HCT116 (cell line): ENCODE results near the gene ENTHD1. TPM values are rescaled to one million over a fixed set of nuclear protein-coding genes. Genes with fewer than 3 reads are reported as not detected.
"Not testable (repeated sequence)": the region's sequence is repeated elsewhere in the genome, so short reads cannot be mapped to it uniquely, and the experiment has no call there.

ENCODE experiments used
- ATAC-seq: fragments of 200-7000 bp; cut with Tn5 transposase; 2 replicates; pipeline ENCODE4 v1.9.1; 2020; ENCODE audit warnings: mild to moderate bottlenecking, moderate library complexity
- BruUV-seq: library from RNA; stranded (reverse); fragments of 400-500 nt; replicated peaks from 2 replicates; lab custom pipeline; 2021; lab: Mats Ljungman, UMichigan
- CTCF ChIA-PET: fragments of 300-600 bp; sonication (Branson Sonifier 250); formaldehyde crosslinking; loops from one replicate; lab custom pipeline; 2021; ENCODE audit warnings: antibody characterized with exemption; lab: Charles Lee
- POLR2A ChIA-PET: fragments of 300-600, 350-600 bp; sonication (Branson Sonifier 250); formaldehyde crosslinking; loops from one replicate; lab custom pipeline; 2021; ENCODE audit warnings: antibody characterized with exemption; lab: Charles Lee
- RAD21 ChIA-PET, 2 experiments: fragments of 300-600 bp; sonication (Branson Sonifier 250); formaldehyde crosslinking; loops; one replicate each; lab custom pipeline; 2023; ENCODE audit warnings: low total read pairs in 2 of 2; ENCODE audit not compliant: uncharacterized antibody in 2 of 2, unreplicated experiment in 2 of 2, low non-redundant PET in 1 of 2; lab: Charles Lee
- DNase-seq: peaks from one replicate; pipeline ENCODE4 v3.0.0-alpha.2; 2010; ENCODE audit warnings: low read depth, low spot score
- H2AFZ ChIP-seq: fragments of 200-600 bp; shearing (Covaris generic), sonication (generic); 2 replicates; pipeline ENCODE4 v1.6.1; 2017; ENCODE audit warnings: low read depth, mixed run types, mixed read lengths, antibody characterized with exemption, low read length; ENCODE audit not compliant: poor library complexity, severe bottlenecking
- H3K27ac ChIP-seq: 2 replicates; pipeline ENCODE4 v1.5.1; 2012; ENCODE audit warnings: low read depth, low read length
- H3K27me3 ChIP-seq: fragments of 200-600 bp; sonication (generic); 2 replicates; pipeline ENCODE4 v1.6.1; 2016; ENCODE audit warnings: mixed run types, low read length, mixed read lengths; ENCODE audit not compliant: insufficient read depth
- H3K36me3 ChIP-seq, 2 experiments: fragments of 200-500 bp in 1 of 2; fragments of 200-600 bp in 1 of 2; sonication (Bioruptor generic) in 1 of 2; sonication (generic) in 1 of 2; 2 replicates each; pipeline versions ENCODE4 v1.5.1 to v1.6.1; 2014 to 2016; ENCODE audit warnings: low read length in 2 of 2, inconsistent platforms in 1 of 2, mixed read lengths in 1 of 2, mixed run types in 1 of 2; ENCODE audit not compliant: insufficient read depth in 2 of 2, control insufficient read depth in 1 of 2
- H3K4me1 ChIP-seq, 2 experiments: fragments of 200-600 bp in 1 of 2; sonication (generic) in 1 of 2; 2 replicates each; pipeline versions ENCODE4 v1.5.1 to v1.6.1; 2012 to 2017; ENCODE audit warnings: low read length in 2 of 2, inconsistent platforms in 1 of 2, mild to moderate bottlenecking in 1 of 2, mixed read lengths in 1 of 2, mixed run types in 1 of 2, moderate library complexity in 1 of 2; ENCODE audit not compliant: insufficient read depth in 2 of 2, control insufficient read depth in 1 of 2
- H3K4me2 ChIP-seq: fragments of 200-600 bp; sonication (generic); 2 replicates; pipeline ENCODE4 v1.6.1; 2017; ENCODE audit warnings: mixed run types, low read length, mixed read lengths
- H3K4me3 ChIP-seq, 2 experiments: fragments of 200-600 bp in 1 of 2; sonication (generic) in 1 of 2; replicated peaks in 1 of 2; 2 replicates each; pipeline ENCODE4 v1.5.1; 2011 to 2016; ENCODE audit warnings: low read length in 2 of 2, control low read depth in 1 of 2, low read depth in 1 of 2, mild to moderate bottlenecking in 1 of 2, mixed read lengths in 1 of 2, mixed run types in 1 of 2
- H3K79me2 ChIP-seq: fragments of 200-600 bp; sonication (generic); 2 replicates; pipeline ENCODE4 v1.6.1; 2017; ENCODE audit warnings: mild to moderate bottlenecking, mixed run types, low read length, moderate library complexity, mixed read lengths; ENCODE audit not compliant: insufficient read depth
- H3K9ac ChIP-seq: fragments of 200-600 bp; sonication (generic); 2 replicates; pipeline ENCODE4 v1.6.1; 2016; ENCODE audit warnings: low read length, mixed read lengths
- H3K9me2 ChIP-seq: fragments of 200-600 bp; sonication (generic), shearing (Covaris generic); 2 replicates; pipeline ENCODE4 v1.6.1; 2017; ENCODE audit warnings: mixed run types, mild to moderate bottlenecking, moderate library complexity; ENCODE audit not compliant: insufficient read depth
- H3K9me3 ChIP-seq, 2 experiments: fragments of 200-500 bp in 1 of 2; fragments of 200-600 bp in 1 of 2; sonication (Bioruptor generic) in 1 of 2; sonication (generic) in 1 of 2; 2 replicates each; pipeline ENCODE4 v1.6.1; 2014 to 2017; ENCODE audit warnings: low read length in 2 of 2, mixed read lengths in 2 of 2, inconsistent platforms in 1 of 2, low read depth in 1 of 2, mild to moderate bottlenecking in 1 of 2, mixed run types in 1 of 2, moderate library complexity in 1 of 2; ENCODE audit not compliant: control insufficient read depth in 1 of 2, insufficient read depth in 1 of 2
- H4K20me1 ChIP-seq: fragments of 200-600 bp; sonication (generic), shearing (Covaris generic); 2 replicates; pipeline ENCODE4 v1.6.1; 2017; ENCODE audit warnings: mixed run types, mild to moderate bottlenecking, moderate library complexity; ENCODE audit not compliant: insufficient read depth
- ATF3 ChIP-seq: IDR thresholded peaks from 2 replicates; pipeline ENCODE4 v1.6.1; 2012
- CEBPB ChIP-seq: IDR thresholded peaks from 2 replicates; pipeline ENCODE4 v1.6.1; 2012; ENCODE audit warnings: low read depth
- EGR1 ChIP-seq: IDR thresholded peaks from 2 replicates; pipeline ENCODE4 v1.6.1; 2012; ENCODE audit warnings: low read depth
- ELF1 ChIP-seq: IDR thresholded peaks from 2 replicates; pipeline ENCODE4 v1.6.1; 2012; ENCODE audit warnings: low read depth, borderline replicate concordance
- EZH2 ChIP-seq: fragments of 200-600 bp; sonication (generic); IDR thresholded peaks from 2 replicates; pipeline ENCODE4 v1.6.1; 2017; ENCODE audit warnings: antibody characterized with exemption, mixed run types
- EZH2phosphoT487 ChIP-seq: fragments of 200-600 bp; IDR thresholded peaks from 2 replicates; pipeline ENCODE4 v1.6.1; 2018; ENCODE audit warnings: antibody characterized with exemption, borderline replicate concordance
- JUND ChIP-seq: IDR thresholded peaks from 2 replicates; pipeline ENCODE4 v1.6.1; 2012
- MAX ChIP-seq: IDR thresholded peaks from 2 replicates; pipeline ENCODE4 v1.6.1; 2012
- POLR2A ChIP-seq: IDR thresholded peaks from 2 replicates; pipeline ENCODE4 v1.7.0; 2011; ENCODE audit warnings: borderline replicate concordance; ENCODE audit not compliant: insufficient read depth, insufficient read length; ENCODE audit errors: extremely low read depth
- POLR2AphosphoS5 ChIP-seq: IDR thresholded peaks from 2 replicates; pipeline ENCODE4 v1.6.1; 2011; ENCODE audit warnings: mild to moderate bottlenecking, low read depth, low read length, moderate library complexity
- SP1 ChIP-seq: IDR thresholded peaks from 2 replicates; pipeline ENCODE4 v1.6.1; 2012; ENCODE audit warnings: low read depth
- SRF ChIP-seq: IDR thresholded peaks from 2 replicates; pipeline ENCODE4 v1.6.1; 2012; ENCODE audit warnings: low read depth
- ZFX ChIP-seq: fragments of 450-650 bp; IDR thresholded peaks from 2 replicates; pipeline ENCODE4 v1.6.1; 2017
- ZNF274 ChIP-seq: fragments of 200-500 bp; sonication (Bioruptor generic); IDR thresholded peaks from 2 replicates; pipeline ENCODE4 v1.6.1; 2014; ENCODE audit warnings: mild to moderate bottlenecking, low read depth, low read length, inconsistent platforms
- intact Hi-C: fragments of 100-400 bp; cut with micrococcal nuclease; formaldehyde crosslinking; loops from 2 replicates; pipeline ENCODE4 v1.10.0; 2022
- total RNA-seq: library from RNA; stranded (reverse); gene quantifications from one replicate; pipeline ENCODE4 v1.2.1, GENCODE V29; 2021; ENCODE audit not compliant: unreplicated experiment

ENTHD1 gene
- total RNA-seq, 1 experiment from 2014 or later: not detected

GRCh38 chr22:39735776-39736175 lies 157.8 kb downstream of the ENTHD1 start:
- Histone ChIP-seq H3K27ac (no peak overlapping the region), H3K9ac (no peak overlapping the region), H3K27me3 (peaks cover 7% of the 10 kb centered on the region; the same call in 1 of the 2 replicates), H2AFZ (no peak overlapping the region), H3K9me2 (no peaks in the 10 kb centered on the region), H3K79me2 (no peaks in the 10 kb centered on the region), H3K4me1 (peaks cover 0 to 5% of the 10 kb centered on the region in 2 experiments; a peak in 2 of 4 replicates), H3K9me3 (0 out of 4 replicates have a peak, but pooled peaks cover 0 to 3% of the 10 kb centered on the region in 2 experiments), H3K4me2 (no peak overlapping the region), H3K36me3 (no peaks in the 10 kb centered on the region), H4K20me1 (no peaks in the 10 kb centered on the region), H3K4me3 (no peak overlapping the region)
- intact Hi-C loops: no loop called here
- BruUV-seq: no TSS peak
- ChIA-PET CTCF (no interaction called here), RAD21 (no interaction called here), POLR2A (no interaction called here)
- TF ChIP-seq EZH2phosphoT487: no peak
- TF ChIP-seq MAX: no peak
- no peak for TF ChIP-seq POLR2A
- no peak for TF ChIP-seq ELF1
- no peak for TF ChIP-seq SP1
- DNase-seq: no peak
- no peak for ATAC-seq

- intact Hi-C loops: no loop called here
Measured at GRCh38 chr22:39734866-39735265, 158.7 kb downstream of the ENTHD1 start.

GRCh38 chr22:39734046-39734445 lies 159.5 kb downstream of the ENTHD1 start:
- CTCF ChIA-PET, DNase-seq, H3K9me3 ChIP-seq, H3K4me3 ChIP-seq, RAD21 ChIA-PET, H3K27me3 ChIP-seq, POLR2A ChIA-PET, H2AFZ ChIP-seq, H3K4me1 ChIP-seq, H4K20me1 ChIP-seq, H3K36me3 ChIP-seq, H3K27ac ChIP-seq, H3K79me2 ChIP-seq, intact Hi-C loops, H3K9me2 ChIP-seq, ATAC-seq, H3K9ac ChIP-seq, H3K4me2 ChIP-seq, BruUV-seq: not testable (repeated sequence)

More at GRCh38 chr22:39734866-39735265, 158.7 kb downstream of the ENTHD1 start:
- POLR2A ChIA-PET: no interaction called here
- Histone ChIP-seq H3K4me2 (no peak overlapping the region), H3K4me1 (peaks cover 0 to 4% of the 10 kb centered on the region in 2 experiments; a peak in 2 of 4 replicates), H3K36me3 (no peaks in the 10 kb centered on the region), H4K20me1 (no peaks in the 10 kb centered on the region), H3K79me2 (no peaks in the 10 kb centered on the region), H3K4me3 (no peak overlapping the region), H2AFZ (no peak overlapping the region), H3K9ac (no peak overlapping the region), H3K27ac (no peak overlapping the region), H3K27me3 (peaks cover 7% of the 10 kb centered on the region; the same call in 1 of the 2 replicates), H3K9me3 (0 out of 4 replicates have a peak, but pooled peaks cover 0 to 3% of the 10 kb centered on the region in 2 experiments), H3K9me2 (no peaks in the 10 kb centered on the region)
- RAD21 ChIA-PET: no interaction called here
- CTCF ChIA-PET: no interaction called here
- BruUV-seq: no TSS peak
- TF ChIP-seq EZH2phosphoT487 (no peak), EZH2 (no peak), POLR2A (no peak), SRF (no peak), ZNF274 (no peak), JUND (no peak), POLR2AphosphoS5 (no peak), ATF3 (no peak), CEBPB (no peak), ZFX (no peak), EGR1 (no peak)
- no peak for ATAC-seq
- no peak for DNase-seq
